Activated CD4-positive, alpha-beta T cell treated with anti-CD3 and anti-CD28 coated beads for 36 hours (primary cell): Measurements from ENCODE around the gene PDC. TPM values are rescaled to one million over a fixed set of nuclear protein-coding genes. Genes with fewer than 3 reads are reported as not detected.
A peak's percentile ranks its signal among the peaks of the same experiment; 100 is the strongest.

Source experiments
- ATAC-seq: fragments of 200-7000 bp; cut with Tn5 transposase; one replicate; pipeline ENCODE4 v1.10.0; 2021; ENCODE audit warnings: mild to moderate bottlenecking, moderate library complexity
- CTCF ChIA-PET: fragments of 350-600 bp; sonication (Branson Sonifier 250); formaldehyde crosslinking; loops from one replicate; lab custom pipeline; 2021; ENCODE audit warnings: antibody characterized with exemption; lab: Charles Lee
- POLR2A ChIA-PET: fragments of 350-600 bp; sonication (Branson Sonifier 250); formaldehyde crosslinking; loops from one replicate; lab custom pipeline; 2021; ENCODE audit warnings: antibody characterized with exemption, inconsistent platforms; lab: Charles Lee
- DNase-seq: peaks from one replicate; pipeline ENCODE4 v3.0.0-alpha.2; 2020
- H3K27ac Mint-ChIP-seq: one replicate; pipeline ENCODE4 v1.8.0; 2021; ENCODE audit warnings: mixed read lengths
- H3K27me3 Mint-ChIP-seq: one replicate; pipeline ENCODE4 v1.8.0; 2021; ENCODE audit warnings: mixed read lengths
- H3K36me3 Mint-ChIP-seq: one replicate; pipeline ENCODE4 v1.8.0; 2021; ENCODE audit warnings: low read depth, mixed read lengths
- H3K4me1 Mint-ChIP-seq: one replicate; pipeline ENCODE4 v1.8.0; 2021; ENCODE audit warnings: mixed read lengths
- H3K4me3 Mint-ChIP-seq: one replicate; pipeline ENCODE4 v1.8.0; 2021; ENCODE audit warnings: mild to moderate bottlenecking, moderate library complexity, mixed read lengths
- H3K9me3 Mint-ChIP-seq: one replicate; pipeline ENCODE4 v1.8.0; 2021; ENCODE audit warnings: low read depth, mixed read lengths
- intact Hi-C, 2 experiments: fragments of 100-400 bp; cut with DNase I in 1 of 2; cut with micrococcal nuclease in 1 of 2; formaldehyde crosslinking; loops; one replicate each; pipeline versions ENCODE4 v1.14.2 to v1.15.1; 2022 to 2024; cut with DNase I, micrococcal nuclease
- total RNA-seq, 2 experiments: library from RNA; stranded (reverse); gene quantifications; one replicate each; pipeline ENCODE4 v1.2.3, GENCODE V29; 2021

Gene PDC
- total RNA-seq, 2 experiments from 2014 or later, result not detected

GRCh38 chr1:186429017-186429416 lies 31.9 kb downstream of the PDC start:
- Mint-ChIP-seq H3K36me3 (no peaks in the 10 kb centered on the region), H3K4me3 (no peak overlapping the region), H3K27me3 (no peaks in the 10 kb centered on the region), H3K4me1 (no peaks in the 10 kb centered on the region), H3K27ac (no peak overlapping the region), H3K9me3 (no peaks in the 10 kb centered on the region)
- intact Hi-C loops, result no loop called here
- ChIA-PET CTCF (no interaction called here), POLR2A (no interaction called here)
- DNase-seq (no peak), ATAC-seq (no peak)

- CTCF ChIA-PET, result interaction anchor here (2.2 kb wide), 1 partner anchor 22 kb away, joined by 5 read pairs; no protein-coding TSS in a partner anchor
- no peaks in the 10 kb centered on the region for H3K9me3 Mint-ChIP-seq
These were observed 34.8 kb downstream of the PDC start for GRCh38 chr1:186426118-186426517.

GRCh38 chr1:186424539-186424938 lies 36.4 kb downstream of the PDC start:
- Mint-ChIP-seq H3K4me3 (no peak overlapping the region), H3K36me3 (peaks cover 7% of the 10 kb centered on the region), H3K27me3 (no peaks in the 10 kb centered on the region), H3K27ac (no peak overlapping the region), H3K9me3 (no peaks in the 10 kb centered on the region), H3K4me1 (peaks cover 6% of the 10 kb centered on the region)
- CTCF ChIA-PET, result interaction anchor here (0.7 to 2.2 kb wide), 3 partner anchors 20 to 52 kb away, joined by 3 to 5 read pairs (median 3); no protein-coding TSS in a partner anchor
- intact Hi-C loops, result no loop called here
- ATAC-seq (no peak), DNase-seq (no peak)
- POLR2A ChIA-PET, result no interaction called here

More at GRCh38 chr1:186426118-186426517, 34.8 kb downstream of the PDC start:
- ATAC-seq, result no peak
- DNase-seq, result no peak
- intact Hi-C loops, result no loop called here
- H3K36me3 Mint-ChIP-seq, result no peaks in the 10 kb centered on the region
- no peaks in the 10 kb centered on the region for H3K27me3 Mint-ChIP-seq
- no peaks in the 10 kb centered on the region for H3K4me1 Mint-ChIP-seq
- POLR2A ChIA-PET, result no interaction called here
- H3K4me3 Mint-ChIP-seq, result no peak overlapping the region
- no peak overlapping the region for H3K27ac Mint-ChIP-seq

GRCh38 chr1:186421446-186421845 lies 39.5 kb downstream of the PDC start:
- Mint-ChIP-seq H3K36me3 (peaks cover 17% of the 10 kb centered on the region), H3K4me1 (peaks cover 6% of the 10 kb centered on the region), H3K9me3 (no peaks in the 10 kb centered on the region), H3K27ac (no peak overlapping the region), H3K4me3 (no peak overlapping the region), H3K27me3 (no peaks in the 10 kb centered on the region)
- ATAC-seq (no peak), DNase-seq (no peak)
- ChIA-PET CTCF (interaction anchor here (0.7 kb wide), 1 partner anchor 17 kb away, joined by 3 read pairs; no protein-coding TSS in a partner anchor), POLR2A (no interaction called here)
- intact Hi-C loops, result no loop called here

- CTCF ChIA-PET, result interaction anchor here (0.6 to 1.1 kb wide), 4 partner anchors 15 to 46 kb away, joined by 3 to 4 read pairs (median 4); partner anchors contain the start of gene TPR
- Mint-ChIP-seq H3K4me1 (peaks cover 6% of the 10 kb centered on the region), H3K27me3 (no peaks in the 10 kb centered on the region), H3K27ac (peak overlapping the region; percentile 69), H3K9me3 (no peaks in the 10 kb centered on the region), H3K4me3 (no peak overlapping the region), H3K36me3 (peaks cover 17% of the 10 kb centered on the region)
- intact Hi-C loops, result no loop called here
- POLR2A ChIA-PET, result no interaction called here
- no peak for DNase-seq
- ATAC-seq, result no peak
These were observed 40.0 kb downstream of the PDC start for GRCh38 chr1:186420923-186421322.

- Mint-ChIP-seq H3K36me3 (peaks cover 17% of the 10 kb centered on the region), H3K4me3 (no peak overlapping the region)
- CTCF ChIA-PET, result interaction anchor here (0.6 to 1.1 kb wide), 4 partner anchors 15 to 45 kb away, joined by 3 to 4 read pairs (median 4); partner anchors contain the start of gene TPR
These were observed 40.6 kb downstream of the PDC start for GRCh38 chr1:186420311-186420710.

GRCh38 chr1:186418503-186418902 lies 42.4 kb downstream of the PDC start:
- no peak for ATAC-seq
- H3K36me3 Mint-ChIP-seq, result peaks cover 17% of the 10 kb centered on the region
- DNase-seq, result no peak
- H3K27me3 Mint-ChIP-seq, result no peaks in the 10 kb centered on the region
- ChIA-PET POLR2A (interaction anchor here (0.5 kb wide), 1 partner anchor 14 kb away, joined by 3 read pairs; no protein-coding TSS in a partner anchor), CTCF (no interaction called here)
- intact Hi-C loops, result no loop called here
- H3K4me1 Mint-ChIP-seq, result peaks cover 6% of the 10 kb centered on the region
- H3K9me3 Mint-ChIP-seq, result no peaks in the 10 kb centered on the region
- H3K27ac Mint-ChIP-seq, result no peak overlapping the region
- no peak overlapping the region for H3K4me3 Mint-ChIP-seq

More at GRCh38 chr1:186420311-186420710, 40.6 kb downstream of the PDC start:
- H3K9me3 Mint-ChIP-seq, result no peaks in the 10 kb centered on the region
- POLR2A ChIA-PET, result interaction anchor here (0.7 kb wide), 1 partner anchor 23 kb away, joined by 4 read pairs; no protein-coding TSS in a partner anchor
- H3K27me3 Mint-ChIP-seq, result no peaks in the 10 kb centered on the region
- H3K27ac Mint-ChIP-seq, result peak overlapping the region; percentile 69
- H3K4me1 Mint-ChIP-seq, result peaks cover 6% of the 10 kb centered on the region
- DNase-seq (no peak), ATAC-seq (no peak)
- intact Hi-C loops, result no loop called here

- no peaks in the 10 kb centered on the region for H3K4me1 Mint-ChIP-seq
- H3K4me3 Mint-ChIP-seq, result no peak overlapping the region
- CTCF ChIA-PET, result interaction anchor here (1.2 kb wide), 1 partner anchor 9 kb away, joined by 7 read pairs; no protein-coding TSS in a partner anchor
- no peak overlapping the region for H3K27ac Mint-ChIP-seq
- no peaks in the 10 kb centered on the region for H3K27me3 Mint-ChIP-seq
- intact Hi-C loops, result no loop called here
- peaks cover 2% of the 10 kb centered on the region for H3K36me3 Mint-ChIP-seq
- no peaks in the 10 kb centered on the region for H3K9me3 Mint-ChIP-seq
- ATAC-seq (no peak), DNase-seq (no peak)
- POLR2A ChIA-PET, result no interaction called here
These were observed 47.6 kb downstream of the PDC start for GRCh38 chr1:186413319-186413718.

GRCh38 chr1:186409091-186409490 lies 51.8 kb downstream of the PDC start:
- Mint-ChIP-seq H3K4me3 (no peak overlapping the region), H3K27ac (no peak overlapping the region), H3K27me3 (no peaks in the 10 kb centered on the region), H3K4me1 (no peaks in the 10 kb centered on the region), H3K36me3 (peaks cover 14% of the 10 kb centered on the region), H3K9me3 (no peaks in the 10 kb centered on the region)
- intact Hi-C loops, result no loop called here
- ATAC-seq (no peak), DNase-seq (no peak)
- ChIA-PET POLR2A (no interaction called here), CTCF (interaction anchor here (0.6 to 0.7 kb wide), 2 partner anchors 8 to 29 kb away, joined by 3 read pairs; no protein-coding TSS in a partner anchor)

- DNase-seq, result no peak
- Mint-ChIP-seq H3K4me1 (no peaks in the 10 kb centered on the region), H3K27ac (no peak overlapping the region), H3K27me3 (no peaks in the 10 kb centered on the region), H3K9me3 (no peaks in the 10 kb centered on the region), H3K36me3 (peaks cover 21% of the 10 kb centered on the region), H3K4me3 (no peak overlapping the region)
- CTCF ChIA-PET, result interaction anchor here (0.6 to 1.5 kb wide), 22 partner anchors 9 to 582 kb away, joined by 3 to 12 read pairs (median 3); partner anchors contain the start of gene TPR
- intact Hi-C loops, result loop anchor here (1.0 to 2.0 kb wide), 2 partner anchors 582 kb away; no protein-coding TSS in a partner anchor
- peak; percentile 78 for ATAC-seq
- POLR2A ChIA-PET, result interaction anchor here (0.7 kb wide), 1 partner anchor 14 kb away, joined by 3 read pairs; no protein-coding TSS in a partner anchor
These were observed 56.4 kb downstream of the PDC start for GRCh38 chr1:186404454-186405051.

GRCh38 chr1:186403632-186404031 lies 57.3 kb downstream of the PDC start:
- ATAC-seq (no peak), DNase-seq (no peak)
- no peak overlapping the region for H3K27ac Mint-ChIP-seq
- CTCF ChIA-PET, result interaction anchor here (0.6 to 1.5 kb wide), 16 partner anchors 10 to 573 kb away, joined by 3 to 12 read pairs (median 3); partner anchors contain the start of gene TPR
- intact Hi-C loops, result loop anchor here (1.0 to 2.0 kb wide), 2 partner anchors 583 kb away; no protein-coding TSS in a partner anchor
- POLR2A ChIA-PET, result no interaction called here
- no peaks in the 10 kb centered on the region for H3K27me3 Mint-ChIP-seq
- no peaks in the 10 kb centered on the region for H3K9me3 Mint-ChIP-seq
- no peaks in the 10 kb centered on the region for H3K4me1 Mint-ChIP-seq
- peaks cover 24% of the 10 kb centered on the region for H3K36me3 Mint-ChIP-seq
- no peak overlapping the region for H3K4me3 Mint-ChIP-seq
